Astrocyte of the spinal cord (primary cell): ENCODE results near the gene GET3.
"Not testable (repeated sequence)": the region's sequence is repeated elsewhere in the genome, so short reads cannot be mapped to it uniquely, and the experiment has no call there.

ENCODE experiments used
- DNase-seq: peaks from one replicate; pipeline ENCODE4 v3.0.0; 2011; ENCODE audit warnings: low read depth, low spot score
- H3K4me3 ChIP-seq: 2 replicates; pipeline ENCODE4 v1.5.1; 2011; ENCODE audit warnings: low read depth, mild to moderate bottlenecking, low read length, moderate library complexity
- CTCF ChIP-seq: IDR thresholded peaks from 2 replicates; pipeline ENCODE4 v1.5.1; 2012; ENCODE audit warnings: low read depth, mild to moderate bottlenecking, low read length, inconsistent platforms
- in situ Hi-C: cut with HindIII; loops from 2 replicates; pipeline ENCODE4 v1.10.0; 2017; ENCODE audit warnings: low sequenced_read_pairs

Gene GET3

GRCh38 chr19:12705169-12705568 lies 32.1 kb upstream of the GET3 start:
- H3K4me3 ChIP-seq: no peak overlapping the region

GRCh38 chr19:12705654-12706331 lies 31.5 kb upstream of the GET3 start:
- no peak for DNase-seq
- H3K4me3 ChIP-seq: no peak overlapping the region
- no peak for TF ChIP-seq CTCF
- in situ Hi-C loops: no loop called here

More at GRCh38 chr19:12705169-12705568, 32.1 kb upstream of the GET3 start:
- no peak for DNase-seq
- in situ Hi-C loops: no loop called here
- no peak for TF ChIP-seq CTCF

GRCh38 chr19:12706332-12706718 lies 31.0 kb upstream of the GET3 start:
- H3K4me3 ChIP-seq: no peak overlapping the region
- no peak for TF ChIP-seq CTCF
- in situ Hi-C loops: no loop called here
- DNase-seq: no peak

GRCh38 chr19:12708641-12709040 lies 28.7 kb upstream of the GET3 start:
- no peak for DNase-seq
- in situ Hi-C loops: no loop called here
- no peak overlapping the region for H3K4me3 ChIP-seq
- TF ChIP-seq CTCF: no peak

- in situ Hi-C loops: no loop called here
- TF ChIP-seq CTCF: no peak
- DNase-seq: no peak
- no peak overlapping the region for H3K4me3 ChIP-seq
Observed at GRCh38 chr19:12711187-12711586, 26.1 kb upstream of the GET3 start.

- in situ Hi-C loops, H3K4me3 ChIP-seq, DNase-seq: not testable (repeated sequence)
Observed at GRCh38 chr19:12712077-12712476, 25.2 kb upstream of the GET3 start.

- in situ Hi-C loops, DNase-seq, H3K4me3 ChIP-seq: not testable (repeated sequence)
Observed at GRCh38 chr19:12713304-12713703, 24.0 kb upstream of the GET3 start.

GRCh38 chr19:12715102-12715501 lies 22.2 kb upstream of the GET3 start:
- in situ Hi-C loops: no loop called here
- TF ChIP-seq CTCF: no peak
- H3K4me3 ChIP-seq: no peak overlapping the region
- DNase-seq: no peak
